Measurements from ENCODE around the gene NLRP2B.
"Not testable (repeated sequence)": the region's sequence is repeated elsewhere in the genome, so short reads cannot be mapped to it uniquely, and the experiment has no call there.

Gene NLRP2B

GRCh38 chrX:57643698-57644097 lies 36.4 kb downstream of the NLRP2B start:
- Histone ChIP-seq H3K27ac (ENCODE audit: low read length) (no peak overlapping the region), H3K4me2 (ENCODE audit: low read depth, low read length) (no peak overlapping the region), H3K79me2 (ENCODE audit: low read length) (no peaks in the 10 kb centered on the region)

GRCh38 chrX:57641338-57641737 lies 38.7 kb downstream of the NLRP2B start:
- Histone ChIP-seq H2AFZ (ENCODE audit: low read length) (no peak overlapping the region), H3K36me3 (replicated peaks; ENCODE audit: insufficient read depth, low read length) (no peaks in the 10 kb centered on the region), H3K79me2 (ENCODE audit: low read length) (no peaks in the 10 kb centered on the region), H3F3A (ENCODE audit: insufficient read depth, low read length) (no peaks in the 10 kb centered on the region), H3K27ac (ENCODE audit: low read length) (no peak overlapping the region), H3K9me3 (replicated peaks; ENCODE audit: insufficient read depth, low read length) (no peaks in the 10 kb centered on the region), H3K9me2 (replicated peaks; ENCODE audit: insufficient read depth, low read length) (no peaks in the 10 kb centered on the region), H3K27me3 (replicated peaks; ENCODE audit: insufficient read depth, low read length) (no peaks in the 10 kb centered on the region), H3K4me2 (ENCODE audit: low read depth, low read length) (no peak overlapping the region), H3K4me3 (ENCODE audit: low read length) (no peak overlapping the region), H3K9ac (ENCODE audit: low read length) (no peak overlapping the region), H4K20me1 (ENCODE audit: insufficient read depth, low read length) (no peaks in the 10 kb centered on the region), H3K4me1 (ENCODE audit: low read length) (no peaks in the 10 kb centered on the region)
- no peak for TF ChIP-seq EZH2 (optimal IDR thresholded peaks at IDR 0.05; ENCODE audit: low read depth, low read length)
- TF ChIP-seq EZH2phosphoT487 (IDR thresholded peaks at IDR 0.05; ENCODE audit: low read length): no peak
- TF ChIP-seq CTCF (IDR thresholded peaks at IDR 0.05; ENCODE audit: low read length): no peak
- no peak for DNase-seq

More at GRCh38 chrX:57643698-57644097, 36.4 kb downstream of the NLRP2B start:
- Histone ChIP-seq H3K9me2 (replicated peaks; ENCODE audit: insufficient read depth, low read length) (no peaks in the 10 kb centered on the region), H3K9me3 (replicated peaks; ENCODE audit: insufficient read depth, low read length) (no peaks in the 10 kb centered on the region), H3K4me1 (ENCODE audit: low read length) (no peaks in the 10 kb centered on the region), H2AFZ (ENCODE audit: low read length) (no peak overlapping the region), H3K4me3 (ENCODE audit: low read length) (no peak overlapping the region), H3K36me3 (replicated peaks; ENCODE audit: insufficient read depth, low read length) (no peaks in the 10 kb centered on the region), H3K9ac (ENCODE audit: low read length) (no peak overlapping the region), H4K20me1 (ENCODE audit: insufficient read depth, low read length) (no peaks in the 10 kb centered on the region), H3K27me3 (replicated peaks; ENCODE audit: insufficient read depth, low read length) (no peaks in the 10 kb centered on the region), H3F3A (ENCODE audit: insufficient read depth, low read length) (no peaks in the 10 kb centered on the region)
- no peak for DNase-seq
- no peak for TF ChIP-seq EZH2 (optimal IDR thresholded peaks at IDR 0.05; ENCODE audit: low read depth, low read length)
- TF ChIP-seq EZH2phosphoT487 (IDR thresholded peaks at IDR 0.05; ENCODE audit: low read length): no peak
- TF ChIP-seq CTCF (IDR thresholded peaks at IDR 0.05; ENCODE audit: low read length): no peak

GRCh38 chrX:57640674-57641016 lies 39.4 kb downstream of the NLRP2B start:
- Histone ChIP-seq H3K9ac (ENCODE audit: low read length) (no peak overlapping the region), H3K4me2 (ENCODE audit: low read depth, low read length) (no peak overlapping the region), H3K4me1 (ENCODE audit: low read length) (no peaks in the 10 kb centered on the region), H3K36me3 (replicated peaks; ENCODE audit: insufficient read depth, low read length) (no peaks in the 10 kb centered on the region), H3K4me3 (ENCODE audit: low read length) (no peak overlapping the region), H3K27me3 (replicated peaks; ENCODE audit: insufficient read depth, low read length) (no peaks in the 10 kb centered on the region), H3K9me2 (replicated peaks; ENCODE audit: insufficient read depth, low read length) (no peaks in the 10 kb centered on the region), H3K27ac (ENCODE audit: low read length) (no peak overlapping the region), H3F3A (ENCODE audit: insufficient read depth, low read length) (no peaks in the 10 kb centered on the region), H4K20me1 (ENCODE audit: insufficient read depth, low read length) (no peaks in the 10 kb centered on the region), H3K9me3 (replicated peaks; ENCODE audit: insufficient read depth, low read length) (no peaks in the 10 kb centered on the region), H3K79me2 (ENCODE audit: low read length) (no peaks in the 10 kb centered on the region), H2AFZ (ENCODE audit: low read length) (no peak overlapping the region)
- no peak for DNase-seq
- TF ChIP-seq EZH2phosphoT487 (IDR thresholded peaks at IDR 0.05; ENCODE audit: low read length) (no peak), CTCF (IDR thresholded peaks at IDR 0.05; ENCODE audit: low read length) (no peak), EZH2 (optimal IDR thresholded peaks at IDR 0.05; ENCODE audit: low read depth, low read length) (no peak)

- not testable (repeated sequence) for H3K4me2 ChIP-seq (ENCODE audit: low read depth, low read length); H3K79me2 ChIP-seq (ENCODE audit: low read length)
These were observed 50.6 kb downstream of the NLRP2B start for GRCh38 chrX:57629438-57629837.

More at GRCh38 chrX:57629438-57629837, 50.6 kb downstream of the NLRP2B start:
- H3F3A ChIP-seq (ENCODE audit: insufficient read depth, low read length); H3K27me3 ChIP-seq (replicated peaks; ENCODE audit: insufficient read depth, low read length); H3K27ac ChIP-seq (ENCODE audit: low read length); H3K4me3 ChIP-seq (ENCODE audit: low read length); H2AFZ ChIP-seq (ENCODE audit: low read length); H4K20me1 ChIP-seq (ENCODE audit: insufficient read depth, low read length); H3K9me2 ChIP-seq (replicated peaks; ENCODE audit: insufficient read depth, low read length); H3K9me3 ChIP-seq (replicated peaks; ENCODE audit: insufficient read depth, low read length); H3K4me1 ChIP-seq (ENCODE audit: low read length); H3K36me3 ChIP-seq (replicated peaks; ENCODE audit: insufficient read depth, low read length); H3K9ac ChIP-seq (ENCODE audit: low read length); DNase-seq: not testable (repeated sequence)

Measured in MM.1S (cell line).